Brain microvascular endothelial cell (primary cell): ENCODE data around the gene SLC4A2.

Experiments used
- DNase-seq: peaks from one replicate; pipeline ENCODE4 v3.0.0-alpha.2; 2020
- H3K27ac ChIP-seq: fragments of 250-450 bp; sonication (Bioruptor Pico); 2 replicates; pipeline ENCODE4 v1.5.1; 2020; ENCODE audit warnings: mild to moderate bottlenecking, moderate library complexity
- H3K27me3 ChIP-seq: fragments of 250-450 bp; sonication (Bioruptor Pico); replicated peaks from 2 replicates; pipeline ENCODE4 v1.5.1; 2020; ENCODE audit warnings: mild to moderate bottlenecking
- H3K36me3 ChIP-seq: fragments of 250-450 bp; sonication (Bioruptor Pico); replicated peaks from 2 replicates; pipeline ENCODE4 v1.5.1; 2020; ENCODE audit warnings: mild to moderate bottlenecking
- H3K4me3 ChIP-seq: 2 replicates; pipeline ENCODE4 v1.5.1; 2011; ENCODE audit warnings: low read depth, mild to moderate bottlenecking, control low read depth, low read length, moderate library complexity
- CTCF ChIP-seq: IDR thresholded peaks from 2 replicates; pipeline ENCODE4 v1.5.1; 2011; ENCODE audit warnings: low read depth, mild to moderate bottlenecking, moderate library complexity, low read length, control low read depth, inconsistent platforms; ENCODE audit errors: missing control alignments
- in situ Hi-C: cut with HindIII; loops from 2 replicates; pipeline ENCODE4 v1.10.0; 2017; ENCODE audit warnings: low sequenced_read_pairs, low pct_ligation_motif_present

SLC4A2 gene

GRCh38 chr7:151056666-151057505, 2.5 kb upstream of the SLC4A2 start:
- no peak for DNase-seq
- in situ Hi-C loops = no loop called here
- no peak overlapping the region for H3K27ac ChIP-seq
- no peak for TF ChIP-seq CTCF
- H3K36me3 ChIP-seq = peaks cover under 1% of the 10 kb centered on the region
- H3K27me3 ChIP-seq = no peaks in the 10 kb centered on the region
- H3K4me3 ChIP-seq = peak overlapping the region; percentile 76

- in situ Hi-C loops = no loop called here
- no peak for DNase-seq
- Histone ChIP-seq H3K27ac (peak within 1 kb of the TSS; percentile 92), H3K27me3 (no peaks in the 10 kb centered on the region), H3K36me3 (peaks cover 3% of the 10 kb centered on the region), H3K4me3 (peak within 1 kb of the TSS; percentile 76)
- TF ChIP-seq CTCF = no peak
These were observed 1.8 kb upstream of the SLC4A2 start, which contains the start of gene CDK5 for GRCh38 chr7:151057506-151057988. Gene CDK5, minus strand, starts transcription at chr7:151057897. Its CDS starts 49 bp downstream, at chr7:151057848.

- H3K4me3 ChIP-seq = peak overlapping the region; percentile 76
- TF ChIP-seq CTCF = no peak
- H3K27me3 ChIP-seq = no peaks in the 10 kb centered on the region
- H3K36me3 ChIP-seq = peaks cover 3% of the 10 kb centered on the region
- in situ Hi-C loops = no loop called here
- DNase-seq = peak; percentile 100
- H3K27ac ChIP-seq = peak overlapping the region; percentile 92
These were observed 1.2 kb upstream of the SLC4A2 start for GRCh38 chr7:151057989-151058780.

GRCh38 chr7:151058781-151059366, 515 bp upstream of the SLC4A2 start:
- H3K36me3 ChIP-seq = peaks cover 6% of the 10 kb centered on the region
- no peak for DNase-seq
- H3K4me3 ChIP-seq = peak overlapping the region; percentile 76
- H3K27ac ChIP-seq = peak overlapping the region; percentile 92
- in situ Hi-C loops = no loop called here
- H3K27me3 ChIP-seq = no peaks in the 10 kb centered on the region
- TF ChIP-seq CTCF = no peak

GRCh38 chr7:151060113-151060415, 675 bp downstream of the SLC4A2 start:
- Histone ChIP-seq H3K27me3 (no peaks in the 10 kb centered on the region), H3K4me3 (peak overlapping the region; percentile 76), H3K27ac (peak overlapping the region; percentile 92), H3K36me3 (peaks cover 14% of the 10 kb centered on the region)
- DNase-seq = no peak
- in situ Hi-C loops = no loop called here
- TF ChIP-seq CTCF = no peak
